Fibroblast of lung (primary cell): ENCODE data around the gene PEDS1.

ENCODE experiments used
- CTCF ChIP-seq, 2 donors: IDR thresholded peaks in 1 of 2; conservative IDR thresholded peaks in 1 of 2; 1 replicate in 1 of 2; 2 replicates in 1 of 2; pipeline ENCODE4 v1.5.1; 2011 to 2012; ENCODE audit warnings: low read length in 2 of 2, control low read depth in 1 of 2, inconsistent platforms in 1 of 2, low read depth in 1 of 2, mild to moderate bottlenecking in 1 of 2
- EZH2 ChIP-seq: IDR thresholded peaks from 2 replicates; pipeline ENCODE4 v1.5.1; 2012; ENCODE audit warnings: low read length, control low read depth, mild to moderate bottlenecking; ENCODE audit errors: missing control alignments

- TF ChIP-seq CTCF (conservative IDR thresholded peaks at IDR 0.05 in 1 of 2, IDR thresholded peaks at IDR 0.05 in 1 of 2; ENCODE audit: low read depth in 1 of 2, low read length in 2 of 2) (no peak), EZH2 (no peak)
Observed at GRCh38 chr20:50191544-50192363, 38.2 kb upstream of the PEDS1 start.
